ENCODE data around the gene GCN1.

The GCN1 gene

GRCh38 chr12:120150919-120151525 is 43.5 kb downstream of the GCN1 start:
- no peak overlapping the region for H3K4me3 ChIP-seq (ENCODE audit: low read depth, low read length)
- TF ChIP-seq CTCF (IDR thresholded peaks at IDR 0.05; ENCODE audit: insufficient read depth, low read depth, low read length, missing control alignments) = no peak
- no peak for DNase-seq (ENCODE audit: low read depth)

- DNase-seq (ENCODE audit: low read depth) = no peak
- TF ChIP-seq CTCF (IDR thresholded peaks at IDR 0.05; ENCODE audit: insufficient read depth, low read depth, low read length, missing control alignments) = no peak
- no peak overlapping the region for H3K4me3 ChIP-seq (ENCODE audit: low read depth, low read length)
Measured at GRCh38 chr12:120148011-120148410, 46.5 kb downstream of the GCN1 start.

- DNase-seq (ENCODE audit: low read depth) = no peak
- H3K4me3 ChIP-seq (ENCODE audit: low read depth, low read length) = no peak overlapping the region
- TF ChIP-seq CTCF (IDR thresholded peaks at IDR 0.05; ENCODE audit: insufficient read depth, low read depth, low read length, missing control alignments) = no peak
Measured at GRCh38 chr12:120145164-120145563, 49.4 kb downstream of the GCN1 start.

- DNase-seq (ENCODE audit: low read depth) = no peak
- no peak overlapping the region for H3K4me3 ChIP-seq (ENCODE audit: low read depth, low read length)
- TF ChIP-seq CTCF (IDR thresholded peaks at IDR 0.05; ENCODE audit: insufficient read depth, low read depth, low read length, missing control alignments) = no peak
Measured at GRCh38 chr12:120144215-120144614, 50.3 kb downstream of the GCN1 start.

GRCh38 chr12:120142231-120142877 is 52.2 kb downstream of the GCN1 start:
- H3K4me3 ChIP-seq (ENCODE audit: low read depth, low read length) = no peak overlapping the region
- no peak for TF ChIP-seq CTCF (IDR thresholded peaks at IDR 0.05; ENCODE audit: insufficient read depth, low read depth, low read length, missing control alignments)
- no peak for DNase-seq (ENCODE audit: low read depth)

- H3K4me3 ChIP-seq (ENCODE audit: low read depth, low read length) = no peak overlapping the region
- no peak for TF ChIP-seq CTCF (IDR thresholded peaks at IDR 0.05; ENCODE audit: insufficient read depth, low read depth, low read length, missing control alignments)
- no peak for DNase-seq (ENCODE audit: low read depth)
Measured at GRCh38 chr12:120141336-120141735, 53.2 kb downstream of the GCN1 start.

GRCh38 chr12:120140603-120141002 is 53.9 kb downstream of the GCN1 start:
- no peak for TF ChIP-seq CTCF (IDR thresholded peaks at IDR 0.05; ENCODE audit: insufficient read depth, low read depth, low read length, missing control alignments)
- DNase-seq (ENCODE audit: low read depth) = no peak
- H3K4me3 ChIP-seq (ENCODE audit: low read depth, low read length) = no peak overlapping the region

Measured in GM12865 (cell line).